SK-N-SH (cell line): ENCODE results near the gene CNGA4. TPM values are rescaled to one million over a fixed set of nuclear protein-coding genes. Genes with fewer than 3 reads are reported as not detected.

ENCODE experiments used
- CTCF ChIA-PET: fragments of 300-600, 350-600 bp; formaldehyde crosslinking; extraction: SDS; loops from one replicate; lab custom pipeline; 2021; lab: Yijun Ruan, JAX
- POLR2A ChIA-PET: fragments of 350-600 bp; sonication (Branson Sonifier 250); formaldehyde crosslinking; extraction: SDS; loops from one replicate; lab custom pipeline; 2020; ENCODE audit warnings: antibody characterized with exemption, inconsistent platforms; lab: Yijun Ruan, JAX
- DNase-seq: peaks from one replicate; pipeline ENCODE4 v3.0.0; 2012
- H2AFZ ChIP-seq: fragments of 200-600 bp; sonication (generic); 2 replicates; pipeline ENCODE4 v1.8.1; 2016; ENCODE audit warnings: antibody characterized with exemption, mild to moderate bottlenecking, low read depth
- H3F3A ChIP-seq: fragments of 200-600 bp; sonication (generic); replicated peaks from 2 replicates; pipeline ENCODE3; 2016; ENCODE audit warnings: antibody characterized with exemption, mild to moderate bottlenecking; ENCODE audit not compliant: insufficient read depth
- H3K27ac ChIP-seq, 2 experiments: fragments of 200-500 bp in 1 of 2; fragments of 200-600 bp in 1 of 2; sonication (Bioruptor generic) in 1 of 2; sonication (generic), shearing (Covaris generic) in 1 of 2; 2 replicates each; pipeline versions ENCODE4 v1.5.1 to v1.6.1; 2014 to 2016; ENCODE audit warnings: low read depth in 2 of 2, inconsistent platforms in 1 of 2, low read length in 1 of 2, mild to moderate bottlenecking in 1 of 2, mixed read lengths in 1 of 2
- H3K27me3 ChIP-seq: fragments of 200-600 bp; sonication (generic), shearing (Covaris generic); 2 replicates; pipeline ENCODE4 v1.6.1; 2016; ENCODE audit warnings: mixed run types; ENCODE audit not compliant: insufficient read depth
- H3K36me3 ChIP-seq, 2 experiments: fragments of 200-500 bp in 1 of 2; fragments of 200-600 bp in 1 of 2; sonication (Bioruptor generic) in 1 of 2; sonication (generic) in 1 of 2; replicated peaks in 1 of 2; 2 replicates each; pipeline versions ENCODE3 to v1.5.1; 2014 to 2016; ENCODE audit warnings: low read length in 1 of 2, mild to moderate bottlenecking in 1 of 2; ENCODE audit not compliant: insufficient read depth in 2 of 2, control insufficient read depth in 1 of 2
- H3K4me1 ChIP-seq, 2 experiments: fragments of 200-500 bp in 1 of 2; fragments of 200-600 bp in 1 of 2; sonication (Bioruptor generic) in 1 of 2; sonication (generic), shearing (Covaris generic) in 1 of 2; 2 replicates each; pipeline versions ENCODE4 v1.5.1 to v1.6.1; 2014 to 2016; ENCODE audit warnings: low read depth in 1 of 2, low read length in 1 of 2, mixed run types in 1 of 2; ENCODE audit not compliant: insufficient read depth in 2 of 2, control insufficient read depth in 1 of 2
- H3K4me2 ChIP-seq: fragments of 200-600 bp; sonication (generic), shearing (Covaris generic); 2 replicates; pipeline ENCODE4 v1.6.1; 2017; ENCODE audit warnings: mixed run types
- H3K4me3 ChIP-seq, 2 experiments: fragments of 200-500 bp in 1 of 2; fragments of 200-600 bp in 1 of 2; sonication (Bioruptor generic) in 1 of 2; sonication (generic), shearing (Covaris generic) in 1 of 2; 2 replicates each; pipeline versions ENCODE4 v1.5.1 to v1.8.1; 2014 to 2016; ENCODE audit warnings: low read depth in 2 of 2, inconsistent platforms in 1 of 2, low read length in 1 of 2, mild to moderate bottlenecking in 1 of 2, mixed read lengths in 1 of 2, moderate library complexity in 1 of 2
- H3K79me2 ChIP-seq: fragments of 200-600 bp; sonication (generic); 2 replicates; pipeline ENCODE4 v1.8.1; 2017; ENCODE audit warnings: mild to moderate bottlenecking; ENCODE audit not compliant: insufficient read depth
- H3K9ac ChIP-seq: fragments of 200-600 bp; sonication (generic); 2 replicates; pipeline ENCODE4 v1.6.1; 2017; ENCODE audit warnings: mixed run types
- H3K9me2 ChIP-seq: fragments of 200-600 bp; sonication (generic); 2 replicates; pipeline ENCODE4 v1.6.1; 2017; ENCODE audit warnings: mixed run types
- H3K9me3 ChIP-seq: fragments of 200-600 bp; sonication (generic); 2 replicates; pipeline ENCODE4 v1.6.1; 2017; ENCODE audit warnings: mixed run types, mild to moderate bottlenecking, moderate library complexity
- H4K20me1 ChIP-seq: fragments of 200-600 bp; sonication (generic); 2 replicates; pipeline ENCODE4 v1.6.1; 2017; ENCODE audit warnings: mild to moderate bottlenecking, mixed run types; ENCODE audit not compliant: insufficient read depth
- EP300 ChIP-seq, 2 experiments: IDR thresholded peaks; 2 replicates each; pipeline versions ENCODE4 v1.4.0 to v1.6.1; 2012; ENCODE audit warnings: borderline replicate concordance in 1 of 2, low read depth in 1 of 2, low read length in 1 of 2
- NRF1 ChIP-seq: IDR thresholded peaks from 2 replicates; pipeline ENCODE4 v1.6.1; 2012; ENCODE audit warnings: low read depth, mild to moderate bottlenecking, low read length
- POLR2AphosphoS5 ChIP-seq: IDR thresholded peaks from 2 replicates; pipeline ENCODE4 v1.6.1; 2012; ENCODE audit warnings: low read depth, low read length
- RAD21 ChIP-seq: IDR thresholded peaks from 2 replicates; pipeline ENCODE4 v1.6.1; 2012; ENCODE audit warnings: mild to moderate bottlenecking, low read length
- RXRA ChIP-seq: IDR thresholded peaks from 2 replicates; pipeline ENCODE4 v1.4.0; 2012; ENCODE audit warnings: low read depth, mild to moderate bottlenecking, borderline replicate concordance
- SIN3A ChIP-seq: IDR thresholded peaks from 2 replicates; pipeline ENCODE4 v1.6.1; 2012; ENCODE audit warnings: low read depth, mild to moderate bottlenecking, low read length, moderate library complexity, borderline replicate concordance
- SMC3 ChIP-seq: IDR thresholded peaks from 2 replicates; pipeline ENCODE4 v1.6.1; 2012; ENCODE audit warnings: low read depth, low read length, improper control_type of control experiment
- WGBS: methylation state at CpG from one replicate; pipeline ENCODE4 v1.1.6; 2017; ENCODE audit warnings: low lambda C conversion rate; 5-methylcytosine and 5-hydroxymethylcytosine counted together
- polyA plus RNA-seq, 3 experiments: library from polyadenylated mRNA; depleted of rRNA; stranded (reverse); fragments of >200 nt; gene quantifications; 2 replicates each; pipeline ENCODE4 v1.2.3, GENCODE V29; 2012
- TF ChIP-seq, protein P1 (sequence below): IDR thresholded peaks from 2 replicates; pipeline ENCODE4 v1.4.0; 2012; ENCODE audit warnings: low read depth, borderline replicate concordance
- TF ChIP-seq, protein P2 (sequence below): IDR thresholded peaks from 2 replicates; pipeline ENCODE4 v1.4.0; 2012; ENCODE audit warnings: low read depth, borderline replicate concordance
- TF ChIP-seq, protein P3 (sequence below): IDR thresholded peaks from 2 replicates; pipeline ENCODE4 v1.4.0; 2012; ENCODE audit warnings: low read depth
- TF ChIP-seq, protein P4 (sequence below): IDR thresholded peaks from 2 replicates; pipeline ENCODE4 v1.6.1; 2012; ENCODE audit warnings: mild to moderate bottlenecking, low read depth, low read length, moderate library complexity
- TF ChIP-seq, protein P5 (sequence below): fragments of 150-350 bp; IDR thresholded peaks from 2 replicates; pipeline ENCODE4 v1.6.1; 2016; ENCODE audit warnings: mild to moderate bottlenecking, low read depth, low read length
- TF ChIP-seq, protein P6 (sequence below): fragments of 200-600 bp; sonication (generic); IDR thresholded peaks from 2 replicates; pipeline ENCODE4 v1.6.1; 2017; ENCODE audit warnings: antibody characterized with exemption, mild to moderate bottlenecking, moderate library complexity

CNGA4 gene
- polyA plus RNA-seq, 1 of the 3 experiments (the other 2 are of a cell fraction), result 0.13 TPM

DNA sequence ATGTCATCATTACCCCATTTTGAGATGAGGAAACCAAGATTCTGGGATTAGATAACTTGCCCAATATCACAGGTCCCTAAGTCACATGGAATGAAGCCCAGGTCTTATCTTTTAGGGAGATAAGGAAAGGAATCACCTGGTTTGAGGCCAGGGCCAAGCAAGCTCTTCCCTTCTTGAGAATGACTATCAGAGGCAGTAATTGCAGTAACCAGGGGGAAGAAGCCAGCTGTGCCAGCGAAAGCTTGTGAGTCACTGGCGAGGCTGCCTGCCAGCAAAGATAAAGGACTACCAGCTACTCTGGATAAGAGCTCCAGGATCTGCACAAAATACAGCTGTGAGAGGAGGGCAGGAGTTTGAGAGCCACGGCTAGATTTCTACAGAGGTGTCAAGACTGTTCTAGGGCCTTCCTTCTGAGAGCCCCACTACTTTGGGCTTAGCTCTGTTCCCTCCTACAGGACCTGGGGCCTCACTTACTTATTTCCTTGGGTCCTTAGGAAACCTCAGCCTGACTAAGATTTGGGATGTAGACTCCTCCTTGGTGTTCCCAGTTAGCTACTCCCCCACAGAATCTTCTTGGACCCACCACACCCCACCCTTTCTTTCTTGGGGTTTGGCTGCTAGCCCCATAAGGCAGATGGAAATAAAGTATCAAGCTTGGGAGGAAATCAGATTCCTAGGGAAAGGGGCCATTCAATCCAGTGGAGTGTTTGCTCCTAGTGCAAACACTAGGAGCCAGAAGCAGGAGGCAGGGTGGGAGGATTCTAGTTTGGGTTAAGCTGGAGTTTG is 11.1 kb downstream of the CNGA4 start (continued):
- TF ChIP-seq, protein P1, sequence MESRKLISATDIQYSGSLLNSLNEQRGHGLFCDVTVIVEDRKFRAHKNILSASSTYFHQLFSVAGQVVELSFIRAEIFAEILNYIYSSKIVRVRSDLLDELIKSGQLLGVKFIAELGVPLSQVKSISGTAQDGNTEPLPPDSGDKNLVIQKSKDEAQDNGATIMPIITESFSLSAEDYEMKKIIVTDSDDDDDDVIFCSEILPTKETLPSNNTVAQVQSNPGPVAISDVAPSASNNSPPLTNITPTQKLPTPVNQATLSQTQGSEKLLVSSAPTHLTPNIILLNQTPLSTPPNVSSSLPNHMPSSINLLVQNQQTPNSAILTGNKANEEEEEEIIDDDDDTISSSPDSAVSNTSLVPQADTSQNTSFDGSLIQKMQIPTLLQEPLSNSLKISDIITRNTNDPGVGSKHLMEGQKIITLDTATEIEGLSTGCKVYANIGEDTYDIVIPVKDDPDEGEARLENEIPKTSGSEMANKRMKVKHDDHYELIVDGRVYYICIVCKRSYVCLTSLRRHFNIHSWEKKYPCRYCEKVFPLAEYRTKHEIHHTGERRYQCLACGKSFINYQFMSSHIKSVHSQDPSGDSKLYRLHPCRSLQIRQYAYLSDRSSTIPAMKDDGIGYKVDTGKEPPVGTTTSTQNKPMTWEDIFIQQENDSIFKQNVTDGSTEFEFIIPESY, result no peak
- TF ChIP-seq RXRA (no peak), SIN3A (no peak), EP300 (IDR thresholded peaks at IDR 0.05; ENCODE audit: borderline replicate concordance in 1 of 2, low read depth in 1 of 2, low read length in 1 of 2) (no peak), POLR2AphosphoS5 (no peak)
- TF ChIP-seq, protein P2, sequence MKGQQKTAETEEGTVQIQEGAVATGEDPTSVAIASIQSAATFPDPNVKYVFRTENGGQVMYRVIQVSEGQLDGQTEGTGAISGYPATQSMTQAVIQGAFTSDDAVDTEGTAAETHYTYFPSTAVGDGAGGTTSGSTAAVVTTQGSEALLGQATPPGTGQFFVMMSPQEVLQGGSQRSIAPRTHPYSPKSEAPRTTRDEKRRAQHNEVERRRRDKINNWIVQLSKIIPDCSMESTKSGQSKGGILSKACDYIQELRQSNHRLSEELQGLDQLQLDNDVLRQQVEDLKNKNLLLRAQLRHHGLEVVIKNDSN, result no peak
- TF ChIP-seq, protein P3, sequence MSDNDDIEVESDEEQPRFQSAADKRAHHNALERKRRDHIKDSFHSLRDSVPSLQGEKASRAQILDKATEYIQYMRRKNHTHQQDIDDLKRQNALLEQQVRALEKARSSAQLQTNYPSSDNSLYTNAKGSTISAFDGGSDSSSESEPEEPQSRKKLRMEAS, result no peak
- TF ChIP-seq, all 33 proteins: peak for 5

DNA sequence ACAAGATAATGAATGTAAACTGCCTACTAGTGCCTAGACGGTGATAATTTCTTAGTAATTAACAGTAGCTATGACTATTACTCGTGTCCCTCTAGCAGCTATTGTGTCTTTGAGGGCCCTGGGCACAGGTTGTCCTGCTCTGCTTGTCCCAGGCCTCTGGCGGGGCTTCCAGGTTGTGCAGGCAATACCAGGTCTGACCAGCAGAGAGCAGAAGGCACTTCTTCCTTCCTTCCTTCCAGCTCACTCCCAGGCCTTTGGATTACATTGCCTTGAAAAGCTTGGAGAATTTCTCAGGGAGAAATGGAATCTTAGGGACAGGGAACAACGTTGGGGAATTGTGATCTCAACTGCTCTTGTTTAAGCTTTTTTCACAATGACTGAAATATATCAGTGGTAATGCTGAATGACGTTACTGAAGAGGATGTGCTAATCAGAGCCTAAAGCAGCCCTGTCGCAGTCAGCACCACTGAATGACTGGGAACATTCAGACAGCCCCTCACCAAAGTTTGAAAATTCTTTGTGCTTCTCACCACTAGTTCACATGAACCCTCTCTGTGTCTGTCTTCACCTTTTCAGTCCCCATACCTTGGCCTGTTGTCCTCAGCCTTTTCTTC is 12.3 kb downstream of the CNGA4 start:
- no peaks in the 10 kb centered on the region for H3F3A ChIP-seq
- no peaks in the 10 kb centered on the region for H4K20me1 ChIP-seq
- DNase-seq, result peak; percentile 79
- no peaks in the 10 kb centered on the region for H3K9me2 ChIP-seq
- no peaks in the 10 kb centered on the region; a peak in 1 of 4 replicates for H3K4me1 ChIP-seq
- 34% methylated on average over 6 of the region's 6 CpGs for WGBS
- no peaks in the 10 kb centered on the region for H3K79me2 ChIP-seq
- H2AFZ ChIP-seq, result no peak overlapping the region
- POLR2A ChIA-PET, result no interaction called here
- no peak overlapping the region for H3K27ac ChIP-seq
- no peak overlapping the region for H3K4me2 ChIP-seq
- H3K9me3 ChIP-seq, result no peaks in the 10 kb centered on the region
- no peak overlapping the region for H3K9ac ChIP-seq
- no peak overlapping the region; a peak in 1 of 4 replicates for H3K4me3 ChIP-seq
- no peaks in the 10 kb centered on the region for H3K36me3 ChIP-seq
- CTCF ChIA-PET, result interaction anchor here (0.7 to 5.6 kb wide), 40 partner anchors 9 to 561 kb away, joined by 3 to 82 read pairs (median 5); partner anchors contain the start of genes CAVIN3, CCKBR, CNGA4 and FHIP1B
- peaks cover 8% of the 10 kb centered on the region; the same call in 1 of the 2 replicates for H3K27me3 ChIP-seq
- TF ChIP-seq, protein P4, sequence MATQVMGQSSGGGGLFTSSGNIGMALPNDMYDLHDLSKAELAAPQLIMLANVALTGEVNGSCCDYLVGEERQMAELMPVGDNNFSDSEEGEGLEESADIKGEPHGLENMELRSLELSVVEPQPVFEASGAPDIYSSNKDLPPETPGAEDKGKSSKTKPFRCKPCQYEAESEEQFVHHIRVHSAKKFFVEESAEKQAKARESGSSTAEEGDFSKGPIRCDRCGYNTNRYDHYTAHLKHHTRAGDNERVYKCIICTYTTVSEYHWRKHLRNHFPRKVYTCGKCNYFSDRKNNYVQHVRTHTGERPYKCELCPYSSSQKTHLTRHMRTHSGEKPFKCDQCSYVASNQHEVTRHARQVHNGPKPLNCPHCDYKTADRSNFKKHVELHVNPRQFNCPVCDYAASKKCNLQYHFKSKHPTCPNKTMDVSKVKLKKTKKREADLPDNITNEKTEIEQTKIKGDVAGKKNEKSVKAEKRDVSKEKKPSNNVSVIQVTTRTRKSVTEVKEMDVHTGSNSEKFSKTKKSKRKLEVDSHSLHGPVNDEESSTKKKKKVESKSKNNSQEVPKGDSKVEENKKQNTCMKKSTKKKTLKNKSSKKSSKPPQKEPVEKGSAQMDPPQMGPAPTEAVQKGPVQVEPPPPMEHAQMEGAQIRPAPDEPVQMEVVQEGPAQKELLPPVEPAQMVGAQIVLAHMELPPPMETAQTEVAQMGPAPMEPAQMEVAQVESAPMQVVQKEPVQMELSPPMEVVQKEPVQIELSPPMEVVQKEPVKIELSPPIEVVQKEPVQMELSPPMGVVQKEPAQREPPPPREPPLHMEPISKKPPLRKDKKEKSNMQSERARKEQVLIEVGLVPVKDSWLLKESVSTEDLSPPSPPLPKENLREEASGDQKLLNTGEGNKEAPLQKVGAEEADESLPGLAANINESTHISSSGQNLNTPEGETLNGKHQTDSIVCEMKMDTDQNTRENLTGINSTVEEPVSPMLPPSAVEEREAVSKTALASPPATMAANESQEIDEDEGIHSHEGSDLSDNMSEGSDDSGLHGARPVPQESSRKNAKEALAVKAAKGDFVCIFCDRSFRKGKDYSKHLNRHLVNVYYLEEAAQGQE, result no peak
- no peak for TF ChIP-seq POLR2AphosphoS5
- TF ChIP-seq RAD21, result peak; percentile 62
- TF ChIP-seq, protein P5, sequence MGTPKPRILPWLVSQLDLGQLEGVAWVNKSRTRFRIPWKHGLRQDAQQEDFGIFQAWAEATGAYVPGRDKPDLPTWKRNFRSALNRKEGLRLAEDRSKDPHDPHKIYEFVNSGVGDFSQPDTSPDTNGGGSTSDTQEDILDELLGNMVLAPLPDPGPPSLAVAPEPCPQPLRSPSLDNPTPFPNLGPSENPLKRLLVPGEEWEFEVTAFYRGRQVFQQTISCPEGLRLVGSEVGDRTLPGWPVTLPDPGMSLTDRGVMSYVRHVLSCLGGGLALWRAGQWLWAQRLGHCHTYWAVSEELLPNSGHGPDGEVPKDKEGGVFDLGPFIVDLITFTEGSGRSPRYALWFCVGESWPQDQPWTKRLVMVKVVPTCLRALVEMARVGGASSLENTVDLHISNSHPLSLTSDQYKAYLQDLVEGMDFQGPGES, result no peak
- TF ChIP-seq, protein P3, result no peak
- TF ChIP-seq SMC3, result peak; percentile 80
- TF ChIP-seq NRF1, result no peak
- TF ChIP-seq, protein P2, result no peak
- TF ChIP-seq, protein P6, sequence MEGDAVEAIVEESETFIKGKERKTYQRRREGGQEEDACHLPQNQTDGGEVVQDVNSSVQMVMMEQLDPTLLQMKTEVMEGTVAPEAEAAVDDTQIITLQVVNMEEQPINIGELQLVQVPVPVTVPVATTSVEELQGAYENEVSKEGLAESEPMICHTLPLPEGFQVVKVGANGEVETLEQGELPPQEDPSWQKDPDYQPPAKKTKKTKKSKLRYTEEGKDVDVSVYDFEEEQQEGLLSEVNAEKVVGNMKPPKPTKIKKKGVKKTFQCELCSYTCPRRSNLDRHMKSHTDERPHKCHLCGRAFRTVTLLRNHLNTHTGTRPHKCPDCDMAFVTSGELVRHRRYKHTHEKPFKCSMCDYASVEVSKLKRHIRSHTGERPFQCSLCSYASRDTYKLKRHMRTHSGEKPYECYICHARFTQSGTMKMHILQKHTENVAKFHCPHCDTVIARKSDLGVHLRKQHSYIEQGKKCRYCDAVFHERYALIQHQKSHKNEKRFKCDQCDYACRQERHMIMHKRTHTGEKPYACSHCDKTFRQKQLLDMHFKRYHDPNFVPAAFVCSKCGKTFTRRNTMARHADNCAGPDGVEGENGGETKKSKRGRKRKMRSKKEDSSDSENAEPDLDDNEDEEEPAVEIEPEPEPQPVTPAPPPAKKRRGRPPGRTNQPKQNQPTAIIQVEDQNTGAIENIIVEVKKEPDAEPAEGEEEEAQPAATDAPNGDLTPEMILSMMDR, result peak; percentile 73
- no peak for TF ChIP-seq EP300 (IDR thresholded peaks at IDR 0.05; ENCODE audit: borderline replicate concordance in 1 of 2, low read depth in 1 of 2, low read length in 1 of 2)
